ENCODE measurements around the gene POLR2E. TPM values are rescaled to one million over a fixed set of nuclear protein-coding genes. Genes with fewer than 3 reads are reported as not detected.

The POLR2E gene
- polyA plus RNA-seq, 1 experiment = 292 TPM

- Histone ChIP-seq H3K36me3 (ENCODE audit: control insufficient read depth, insufficient read depth, low read length) (no peaks in the 10 kb centered on the region), H3K27me3 (ENCODE audit: control insufficient read depth, insufficient read depth, low read length) (no peaks in the 10 kb centered on the region), H3K4me3 (ENCODE audit: low read depth, low read length) (no peak overlapping the region)
- ChIA-PET POLR2A (no interaction called here), CTCF (interaction anchor here (1.1 to 1.2 kb wide), 2 partner anchors 11 kb away, joined by 3 to 4 read pairs; no protein-coding TSS in a partner anchor)
- no peak for DNase-seq (ENCODE audit: low read depth)
- no peak for TF ChIP-seq CTCF (IDR thresholded peaks at IDR 0.05; ENCODE audit: insufficient read depth, low read depth, low read length)
Observed at GRCh38 chr19:1054102-1055027, 40.8 kb downstream of the POLR2E start.

GRCh38 chr19:1053176-1054101, 41.7 kb downstream of the POLR2E start:
- Histone ChIP-seq H3K4me3 (ENCODE audit: low read depth, low read length) (no peak overlapping the region), H3K36me3 (ENCODE audit: control insufficient read depth, insufficient read depth, low read length) (no peaks in the 10 kb centered on the region), H3K27me3 (ENCODE audit: control insufficient read depth, insufficient read depth, low read length) (no peaks in the 10 kb centered on the region)
- no peak for TF ChIP-seq CTCF (IDR thresholded peaks at IDR 0.05; ENCODE audit: insufficient read depth, low read depth, low read length)
- ChIA-PET POLR2A (interaction anchor here (0.5 kb wide), 1 partner anchor 41 kb away, joined by 3 read pairs; no protein-coding TSS in a partner anchor), CTCF (interaction anchor here (1.1 to 1.2 kb wide), 2 partner anchors 10 to 12 kb away, joined by 3 to 4 read pairs; no protein-coding TSS in a partner anchor)
- no peak for DNase-seq (ENCODE audit: low read depth)

- no peaks in the 10 kb centered on the region for H3K36me3 ChIP-seq (ENCODE audit: control insufficient read depth, insufficient read depth, low read length)
- ChIA-PET POLR2A (interaction anchor here (0.5 kb wide), 1 partner anchor 42 kb away, joined by 3 read pairs; no protein-coding TSS in a partner anchor), CTCF (no interaction called here)
- no peak for DNase-seq (ENCODE audit: low read depth)
- no peak overlapping the region for H3K4me3 ChIP-seq (ENCODE audit: low read depth, low read length)
- TF ChIP-seq CTCF (IDR thresholded peaks at IDR 0.05; ENCODE audit: insufficient read depth, low read depth, low read length) = no peak
- no peaks in the 10 kb centered on the region for H3K27me3 ChIP-seq (ENCODE audit: control insufficient read depth, insufficient read depth, low read length)
Observed at GRCh38 chr19:1052349-1052975, 42.7 kb downstream of the POLR2E start.

GRCh38 chr19:1051791-1052190, 43.4 kb downstream of the POLR2E start:
- CTCF ChIA-PET = no interaction called here
- POLR2A ChIA-PET = interaction anchor here (0.7 kb wide), 1 partner anchor 374 kb away, joined by 3 read pairs; no protein-coding TSS in a partner anchor
- no peak for DNase-seq (ENCODE audit: low read depth)
- Histone ChIP-seq H3K36me3 (ENCODE audit: control insufficient read depth, insufficient read depth, low read length) (no peaks in the 10 kb centered on the region), H3K27me3 (ENCODE audit: control insufficient read depth, insufficient read depth, low read length) (no peaks in the 10 kb centered on the region), H3K4me3 (ENCODE audit: low read depth, low read length) (no peak overlapping the region)
- TF ChIP-seq CTCF (IDR thresholded peaks at IDR 0.05; ENCODE audit: insufficient read depth, low read depth, low read length) = no peak
